WERI-Rb-1 (cell line): Measurements from ENCODE around the gene HTR2A.

ENCODE experiments used
- DNase-seq: peaks from one replicate; pipeline ENCODE4 v3.0.0-alpha.2; 2020
- H3K27ac ChIP-seq: fragments of 250-450 bp; sonication (Bioruptor Pico); 2 replicates; pipeline ENCODE4 v1.5.1; 2020; ENCODE audit warnings: mild to moderate bottlenecking, moderate library complexity
- H3K27me3 ChIP-seq: fragments of 250-450 bp; sonication (Bioruptor Pico); 2 replicates; pipeline ENCODE4 v1.5.1; 2021; ENCODE audit warnings: mild to moderate bottlenecking, low read depth, moderate library complexity; ENCODE audit not compliant: insufficient read depth, severe bottlenecking
- H3K36me3 ChIP-seq: fragments of 250-450 bp; sonication (Bioruptor Pico); 2 replicates; pipeline ENCODE4 v1.5.1; 2020; ENCODE audit warnings: mild to moderate bottlenecking, moderate library complexity
- H3K4me3 ChIP-seq: 2 replicates; pipeline ENCODE4 v1.5.1; 2011; ENCODE audit warnings: low read depth, mild to moderate bottlenecking, control low read depth, low read length
- H3K9me3 ChIP-seq: fragments of 250-450 bp; sonication (Bioruptor Pico); 2 replicates; pipeline ENCODE4 v1.5.1; 2021; ENCODE audit warnings: mild to moderate bottlenecking, moderate library complexity; ENCODE audit not compliant: severe bottlenecking
- CTCF ChIP-seq: IDR thresholded peaks from 2 replicates; pipeline ENCODE4 v1.5.1; 2011; ENCODE audit warnings: low read depth, mild to moderate bottlenecking, control low read depth, inconsistent platforms, low read length

HTR2A gene

DNA sequence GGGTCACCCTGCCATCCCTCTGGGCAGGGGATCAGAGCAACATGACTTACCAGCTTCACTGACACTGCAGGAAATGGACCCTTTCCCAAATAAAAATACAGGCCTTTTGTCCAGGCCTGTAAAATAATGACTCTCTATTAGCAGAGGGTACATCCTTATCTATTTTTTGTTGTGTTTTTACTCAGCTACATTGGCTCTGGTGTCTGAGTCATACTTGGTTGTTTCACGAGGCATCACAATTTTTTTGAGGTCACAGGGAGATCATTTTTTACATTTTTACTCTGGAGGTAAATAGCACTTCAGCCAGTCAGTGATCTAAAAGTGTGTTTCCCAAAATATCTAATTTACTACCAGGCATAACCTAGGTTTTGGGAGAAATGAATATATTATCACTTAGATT, 6.9 kb upstream of the HTR2A start:
- no peaks in the 10 kb centered on the region for H3K27me3 ChIP-seq
- H3K36me3 ChIP-seq, result no peaks in the 10 kb centered on the region
- no peak overlapping the region for H3K27ac ChIP-seq
- H3K4me3 ChIP-seq, result no peak overlapping the region
- no peak for TF ChIP-seq CTCF
- H3K9me3 ChIP-seq, result no peaks in the 10 kb centered on the region
- no peak for DNase-seq

DNA sequence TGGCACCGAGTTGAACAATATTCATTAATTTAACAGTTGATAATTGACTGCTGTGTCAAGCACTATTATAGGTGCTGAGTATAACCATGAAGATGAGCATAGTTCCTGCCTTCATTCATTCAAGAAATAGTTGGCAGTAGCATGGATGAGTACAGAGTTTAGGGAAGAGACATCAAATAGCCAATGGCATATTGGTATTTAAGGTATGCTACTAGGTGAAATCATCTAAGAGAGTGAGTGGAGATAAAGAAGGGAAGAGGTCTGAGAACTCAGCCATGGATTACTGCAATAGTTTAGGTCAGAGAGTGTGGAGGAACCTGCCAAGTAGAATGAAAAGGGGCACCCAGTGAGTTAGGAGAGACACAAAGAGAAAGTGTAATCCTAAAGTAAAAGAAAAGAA, 4.9 kb upstream of the HTR2A start:
- no peaks in the 10 kb centered on the region for H3K27me3 ChIP-seq
- H3K27ac ChIP-seq, result no peak overlapping the region
- no peak for DNase-seq
- H3K9me3 ChIP-seq, result no peaks in the 10 kb centered on the region
- H3K4me3 ChIP-seq, result no peak overlapping the region
- no peaks in the 10 kb centered on the region for H3K36me3 ChIP-seq
- no peak for TF ChIP-seq CTCF

DNA sequence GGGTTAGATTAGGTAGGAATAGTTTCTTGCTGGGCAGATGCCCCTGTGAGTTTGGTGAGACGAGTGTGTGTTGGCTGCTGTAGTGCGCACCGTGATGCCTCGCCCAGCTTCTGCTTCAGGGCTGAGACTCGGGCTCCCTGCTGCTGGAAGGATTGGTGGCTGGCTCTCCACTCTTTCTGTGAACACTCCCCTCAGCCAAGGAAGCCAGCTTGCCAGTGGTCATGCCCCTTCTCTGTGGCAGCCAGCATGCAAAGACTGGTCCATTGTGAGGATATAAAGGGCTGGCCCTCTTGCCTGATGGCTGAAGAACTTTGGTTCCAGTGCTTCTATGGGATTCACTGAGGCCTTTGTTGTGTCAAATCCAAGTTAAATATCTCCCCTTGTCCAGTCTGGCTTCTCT, 2.9 kb upstream of the HTR2A start:
- no peaks in the 10 kb centered on the region for H3K9me3 ChIP-seq
- DNase-seq, result no peak
- no peak overlapping the region for H3K27ac ChIP-seq
- no peaks in the 10 kb centered on the region for H3K27me3 ChIP-seq
- TF ChIP-seq CTCF, result no peak
- no peak overlapping the region for H3K4me3 ChIP-seq
- H3K36me3 ChIP-seq, result no peaks in the 10 kb centered on the region

GRCh38 chr13:46895381-46895780, 1.5 kb downstream of the HTR2A start:
- Histone ChIP-seq H3K27me3 (no peaks in the 10 kb centered on the region), H3K4me3 (no peak overlapping the region), H3K9me3 (no peaks in the 10 kb centered on the region), H3K36me3 (no peaks in the 10 kb centered on the region), H3K27ac (no peak overlapping the region)
- no peak for DNase-seq
- TF ChIP-seq CTCF, result no peak

GRCh38 chr13:46894568-46894967, 2.3 kb downstream of the HTR2A start:
- H3K9me3 ChIP-seq, result no peaks in the 10 kb centered on the region
- no peak for TF ChIP-seq CTCF
- no peaks in the 10 kb centered on the region for H3K27me3 ChIP-seq
- DNase-seq, result no peak
- H3K27ac ChIP-seq, result no peak overlapping the region
- peak overlapping the region; percentile 64; the same call in 1 of the 2 replicates for H3K4me3 ChIP-seq
- H3K36me3 ChIP-seq, result no peaks in the 10 kb centered on the region

GRCh38 chr13:46893798-46894560, 2.9 kb downstream of the HTR2A start:
- TF ChIP-seq CTCF, result peak; percentile 75
- peak overlapping the region; percentile 64 for H3K4me3 ChIP-seq
- peak; percentile 49 for DNase-seq
- H3K36me3 ChIP-seq, result no peaks in the 10 kb centered on the region
- H3K27ac ChIP-seq, result no peak overlapping the region
- no peaks in the 10 kb centered on the region for H3K9me3 ChIP-seq
- H3K27me3 ChIP-seq, result no peaks in the 10 kb centered on the region
